HG03342 (cell line): ENCODE results near the gene SMAD3.

Source experiments
- ATAC-seq: cut with Tn5 transposase; IDR thresholded peaks from one replicate; pipeline ENCODE4 v1.9.1; 2021; ENCODE audit warnings: mild to moderate bottlenecking, moderate library complexity; ENCODE audit not compliant: unreplicated experiment

The SMAD3 gene

GRCh38 chr15:67178569-67179210 is 113.3 kb downstream of the SMAD3 start:
- ATAC-seq: no peak

DNA sequence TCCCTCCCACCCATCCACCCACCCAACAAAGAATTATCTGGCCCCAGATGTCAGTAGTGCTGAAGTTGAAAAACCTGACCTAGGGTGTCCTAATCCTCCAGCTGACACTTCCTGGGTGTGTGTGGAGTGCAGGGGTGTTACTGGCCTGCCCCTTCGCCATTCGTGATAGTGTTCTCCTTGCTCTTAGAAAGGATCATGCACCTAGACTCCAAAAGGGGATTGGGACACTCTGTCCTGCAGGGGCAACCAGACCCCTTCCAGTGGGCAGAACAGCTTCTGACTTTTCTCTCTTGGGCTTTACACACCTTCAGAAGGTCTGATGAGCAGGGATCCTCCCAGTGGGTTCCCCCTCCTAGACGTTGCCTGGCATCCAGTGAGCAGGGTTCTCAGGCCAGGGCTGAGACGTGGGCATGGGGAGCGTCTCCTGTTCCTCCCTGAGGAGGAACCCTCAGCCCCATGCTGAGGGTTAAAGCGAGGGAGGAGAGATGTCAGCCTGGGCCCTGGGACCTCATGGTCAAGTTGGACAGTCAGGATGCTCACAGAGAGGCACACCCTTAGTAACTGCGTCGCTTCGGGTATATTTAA is 114.1 kb downstream of the SMAD3 start:
- ATAC-seq: no peak

GRCh38 chr15:67180035-67180434 is 114.6 kb downstream of the SMAD3 start:
- no peak for ATAC-seq

- ATAC-seq: no peak
Observed at GRCh38 chr15:67180514-67181191, 115.3 kb downstream of the SMAD3 start.

DNA sequence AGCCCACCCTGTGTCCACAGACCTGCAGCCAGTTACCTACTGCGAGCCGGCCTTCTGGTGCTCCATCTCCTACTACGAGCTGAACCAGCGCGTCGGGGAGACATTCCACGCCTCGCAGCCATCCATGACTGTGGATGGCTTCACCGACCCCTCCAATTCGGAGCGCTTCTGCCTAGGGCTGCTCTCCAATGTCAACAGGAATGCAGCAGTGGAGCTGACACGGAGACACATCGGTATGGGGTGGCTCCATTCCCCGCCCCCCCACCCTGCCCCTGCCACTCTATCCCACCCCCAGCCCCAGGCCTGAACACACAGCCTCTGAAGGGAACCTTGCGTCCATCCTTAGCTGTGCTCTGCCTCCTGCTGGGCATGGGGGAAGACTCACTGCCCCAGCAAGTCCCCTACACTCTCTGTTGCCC is 115.8 kb downstream of the SMAD3 start:
- ATAC-seq: no peak

DNA sequence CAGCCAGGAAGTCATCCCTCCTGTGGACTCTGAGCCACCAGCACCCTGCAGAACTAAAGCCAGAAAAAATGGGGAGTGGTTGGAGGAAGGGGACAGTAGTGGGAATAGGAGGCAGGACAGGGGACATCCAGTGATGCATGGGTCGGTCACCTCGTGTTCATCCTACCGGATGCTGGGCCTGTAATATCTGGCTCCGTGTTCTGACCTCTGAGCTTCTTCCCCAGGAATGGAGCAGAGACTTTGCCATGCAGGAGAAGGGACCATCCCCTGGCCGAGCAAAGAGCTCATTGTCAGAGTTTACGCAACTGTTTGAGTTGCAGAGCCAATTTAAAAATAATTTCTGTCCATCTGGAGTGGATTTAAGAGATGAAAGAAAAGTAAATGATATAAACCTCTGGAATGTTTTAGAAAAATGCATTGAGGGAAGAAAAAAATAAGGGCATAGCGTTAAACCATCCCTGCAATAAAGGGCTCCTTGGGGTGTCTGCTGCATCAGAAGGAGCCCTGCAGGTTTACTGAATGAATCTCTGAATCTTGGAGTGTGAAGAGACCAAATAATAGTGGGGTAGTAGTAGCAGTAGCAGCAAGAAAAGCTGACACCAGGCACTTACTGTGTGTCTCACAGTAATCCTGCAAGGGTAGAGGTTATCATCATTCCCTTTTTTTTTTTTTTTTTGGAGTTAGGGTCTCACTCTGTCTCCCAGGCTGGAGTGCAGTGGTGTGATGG is 118.2 kb downstream of the SMAD3 start:
- no peak for ATAC-seq

GRCh38 chr15:67184208-67184925 is 119.0 kb downstream of the SMAD3 start:
- ATAC-seq: no peak

DNA sequence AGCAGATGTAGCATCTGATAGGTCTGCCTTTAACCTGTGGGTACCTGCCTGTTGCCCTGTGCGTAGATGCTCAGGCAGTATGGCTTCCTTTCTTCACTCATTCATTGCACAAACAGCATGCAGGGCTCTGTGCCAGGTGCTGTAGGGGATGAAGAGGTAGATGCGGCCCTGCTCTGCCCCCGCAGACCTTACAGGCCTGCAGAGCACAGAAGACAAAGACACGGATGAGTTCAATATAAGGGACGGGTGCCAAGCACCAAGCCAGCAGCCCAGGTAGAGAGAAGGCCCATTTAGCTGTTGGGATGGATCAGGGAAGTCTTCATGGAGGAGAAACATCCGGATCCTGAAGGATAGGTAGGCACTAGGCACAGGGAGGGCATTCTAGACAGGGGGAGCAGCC is 119.6 kb downstream of the SMAD3 start:
- no peak for ATAC-seq

DNA sequence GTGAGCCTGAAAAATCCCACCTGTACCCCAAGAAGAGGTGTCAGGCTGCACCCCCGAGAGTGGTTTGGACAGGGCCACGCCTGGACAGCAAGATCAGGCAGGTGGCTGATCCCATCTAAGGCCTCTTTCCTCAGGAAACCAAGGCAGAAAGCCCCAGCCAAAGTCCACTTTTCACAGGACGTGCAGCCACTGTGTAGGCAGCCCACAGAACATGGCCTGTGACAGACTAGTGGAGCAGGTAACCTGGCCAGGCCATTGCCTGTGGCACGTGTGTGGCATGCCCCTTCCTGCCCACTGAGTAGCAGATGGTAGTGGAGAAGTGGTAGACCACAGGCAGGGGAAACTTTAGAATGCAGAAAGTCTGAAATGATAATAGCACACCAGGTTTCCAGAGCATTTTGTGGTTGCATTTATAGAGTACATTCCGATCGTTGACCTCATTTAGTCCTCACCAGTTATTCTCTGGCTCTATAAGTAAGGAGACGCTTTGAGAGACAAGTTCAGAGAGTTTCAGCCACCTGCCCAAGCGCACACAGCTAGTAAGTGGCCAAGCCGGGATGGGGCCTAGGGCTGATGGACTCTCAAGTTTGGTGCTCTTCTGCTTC is 120.3 kb downstream of the SMAD3 start:
- no peak for ATAC-seq

DNA sequence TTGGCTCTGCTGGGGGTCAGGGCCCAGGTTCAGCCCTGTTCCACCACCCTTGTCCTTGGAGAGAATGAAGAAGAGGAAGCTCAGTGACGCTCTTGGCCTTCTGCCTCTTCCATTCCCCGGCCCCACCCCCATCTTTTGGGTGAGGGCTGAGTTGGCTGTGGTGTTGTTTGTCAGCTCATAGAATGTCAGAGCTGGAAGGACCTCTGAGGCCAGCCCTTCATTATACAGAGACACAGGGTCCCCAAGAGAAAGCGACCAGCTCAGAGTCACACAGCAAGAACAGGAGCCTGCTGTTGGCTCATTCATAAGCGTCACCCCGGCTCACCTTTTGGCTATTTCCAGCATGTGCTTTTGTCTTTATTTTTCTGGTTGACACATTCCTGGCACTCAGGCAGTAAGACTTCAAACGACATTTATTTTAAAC is 120.8 kb downstream of the SMAD3 start:
- ATAC-seq: no peak

DNA sequence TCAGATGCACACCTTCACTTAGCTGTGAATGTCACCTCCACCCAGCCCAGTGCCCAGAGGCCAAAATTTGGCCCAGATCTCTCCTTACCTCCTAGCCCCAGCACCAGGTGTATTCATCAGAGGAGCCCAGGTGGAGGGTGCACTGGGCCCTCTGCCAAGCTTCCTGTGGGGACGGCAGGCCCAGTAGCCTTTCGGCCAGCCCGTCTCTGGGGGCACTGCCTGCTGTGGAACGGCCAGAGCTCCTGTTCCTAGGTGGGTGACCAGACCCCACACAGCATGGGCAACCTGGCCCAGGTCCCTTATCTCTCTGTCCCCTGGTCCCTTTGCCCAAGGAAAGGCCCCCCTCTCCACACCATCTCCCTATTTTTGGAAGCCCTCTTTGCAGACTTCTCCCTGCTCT is 121.3 kb downstream of the SMAD3 start:
- ATAC-seq: no peak

DNA sequence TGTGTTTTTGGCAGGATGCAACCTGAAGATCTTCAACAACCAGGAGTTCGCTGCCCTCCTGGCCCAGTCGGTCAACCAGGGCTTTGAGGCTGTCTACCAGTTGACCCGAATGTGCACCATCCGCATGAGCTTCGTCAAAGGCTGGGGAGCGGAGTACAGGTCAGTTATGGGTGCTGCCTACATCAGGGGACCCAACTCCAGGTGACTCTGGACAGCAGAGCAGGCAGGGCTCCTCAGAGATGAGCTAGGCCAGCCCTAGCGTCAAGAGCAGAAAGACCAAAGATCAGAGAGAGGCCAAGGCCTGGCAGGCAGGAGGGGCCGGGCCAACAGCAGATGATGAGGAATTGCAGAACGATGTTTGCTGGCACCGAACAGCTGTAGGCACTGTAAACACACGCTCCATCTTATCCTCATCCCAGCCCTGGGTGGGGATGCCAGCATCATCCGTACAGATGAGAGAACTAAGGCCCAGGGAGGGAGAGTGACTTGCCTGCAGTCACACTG is 122.0 kb downstream of the SMAD3 start:
- no peak for ATAC-seq

GRCh38 chr15:67188551-67189218 is 123.3 kb downstream of the SMAD3 start:
- ATAC-seq: no peak

- no peak for ATAC-seq
Observed at GRCh38 chr15:67189326-67190051, 124.1 kb downstream of the SMAD3 start.

GRCh38 chr15:67190326-67190725 is 124.9 kb downstream of the SMAD3 start:
- no peak for ATAC-seq

DNA sequence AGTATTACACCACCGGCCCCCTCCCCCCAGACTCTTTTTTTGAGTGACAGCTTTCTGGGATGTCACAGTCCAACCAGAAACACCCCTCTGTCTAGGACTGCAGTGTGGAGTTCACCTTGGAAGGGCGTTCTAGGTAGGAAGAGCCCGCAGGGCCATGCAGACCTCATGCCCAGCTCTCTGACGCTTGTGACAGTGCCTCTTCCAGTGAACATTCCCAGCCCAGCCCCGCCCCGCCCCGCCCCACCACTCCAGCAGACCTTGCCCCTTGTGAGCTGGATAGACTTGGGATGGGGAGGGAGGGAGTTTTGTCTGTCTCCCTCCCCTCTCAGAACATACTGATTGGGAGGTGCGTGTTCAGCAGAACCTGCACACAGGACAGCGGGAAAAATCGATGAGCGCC is 125.4 kb downstream of the SMAD3 start:
- no peak for ATAC-seq

DNA sequence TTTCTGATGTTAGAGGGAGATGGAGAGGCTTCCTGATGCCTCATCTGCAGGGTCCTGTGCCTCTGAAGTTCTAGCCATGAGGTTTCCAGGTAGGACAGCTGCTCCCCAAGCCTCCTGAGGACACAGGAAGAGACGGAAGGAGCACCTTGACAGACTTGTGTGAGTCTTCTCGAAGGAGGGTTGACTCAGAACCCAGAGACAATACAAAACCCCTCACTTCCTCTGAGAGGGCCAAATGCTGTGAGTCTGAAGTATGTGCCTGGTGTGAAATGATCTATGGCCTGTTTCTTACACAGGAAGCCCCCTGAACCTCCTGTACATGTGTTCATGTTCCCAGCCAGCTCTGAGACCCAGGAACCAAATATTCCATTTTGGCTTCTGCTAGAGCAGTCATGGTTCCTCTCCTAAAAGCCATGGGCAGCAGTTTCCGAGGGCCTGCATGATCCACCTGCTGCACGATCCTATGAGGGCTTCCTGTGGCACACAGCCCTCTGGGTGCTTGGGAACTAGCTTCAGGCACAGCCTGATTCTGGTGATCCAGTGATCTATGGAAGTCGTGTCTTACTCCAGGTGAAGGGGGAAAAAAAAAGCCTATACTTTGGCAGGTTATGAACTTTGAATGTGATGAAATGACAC is 126.9 kb downstream of the SMAD3 start:
- no peak for ATAC-seq

- no peak for ATAC-seq
Observed at GRCh38 chr15:67193223-67193990, 128.0 kb downstream of the SMAD3 start.
